ENCODE data around the gene C6orf89.

Gene C6orf89

DNA sequence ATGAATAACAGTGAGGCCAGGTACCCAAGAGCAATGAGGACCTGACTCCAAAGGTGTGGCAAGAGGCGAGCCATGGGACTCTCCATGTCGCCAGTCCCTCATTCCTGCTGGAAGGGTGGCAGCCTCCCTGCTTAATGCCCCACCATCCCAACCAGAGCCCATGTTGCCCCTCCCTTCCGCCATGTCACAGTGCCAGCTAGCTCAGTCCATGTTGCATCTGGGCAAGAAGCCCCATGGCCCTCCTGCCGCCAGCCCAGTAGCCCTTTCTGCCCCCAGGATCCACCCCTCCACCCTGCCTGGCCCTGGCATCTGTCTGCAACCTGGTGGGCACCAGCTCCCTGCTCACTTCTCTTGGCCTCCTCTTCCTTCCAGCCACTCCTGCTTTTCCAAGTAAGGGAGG, 40.5 kb upstream of the C6orf89 start:
- Histone ChIP-seq H3K36me3 (no peaks in the 10 kb centered on the region), H3K27me3 (no peaks in the 10 kb centered on the region), H3K4me1 (peaks cover 29% of the 10 kb centered on the region), H3K9me3 (no peaks in the 10 kb centered on the region), H3K4me3 (ENCODE audit: low read depth, low read length) (no peak overlapping the region)
- no peak for DNase-seq
- TF ChIP-seq, protein P1, sequence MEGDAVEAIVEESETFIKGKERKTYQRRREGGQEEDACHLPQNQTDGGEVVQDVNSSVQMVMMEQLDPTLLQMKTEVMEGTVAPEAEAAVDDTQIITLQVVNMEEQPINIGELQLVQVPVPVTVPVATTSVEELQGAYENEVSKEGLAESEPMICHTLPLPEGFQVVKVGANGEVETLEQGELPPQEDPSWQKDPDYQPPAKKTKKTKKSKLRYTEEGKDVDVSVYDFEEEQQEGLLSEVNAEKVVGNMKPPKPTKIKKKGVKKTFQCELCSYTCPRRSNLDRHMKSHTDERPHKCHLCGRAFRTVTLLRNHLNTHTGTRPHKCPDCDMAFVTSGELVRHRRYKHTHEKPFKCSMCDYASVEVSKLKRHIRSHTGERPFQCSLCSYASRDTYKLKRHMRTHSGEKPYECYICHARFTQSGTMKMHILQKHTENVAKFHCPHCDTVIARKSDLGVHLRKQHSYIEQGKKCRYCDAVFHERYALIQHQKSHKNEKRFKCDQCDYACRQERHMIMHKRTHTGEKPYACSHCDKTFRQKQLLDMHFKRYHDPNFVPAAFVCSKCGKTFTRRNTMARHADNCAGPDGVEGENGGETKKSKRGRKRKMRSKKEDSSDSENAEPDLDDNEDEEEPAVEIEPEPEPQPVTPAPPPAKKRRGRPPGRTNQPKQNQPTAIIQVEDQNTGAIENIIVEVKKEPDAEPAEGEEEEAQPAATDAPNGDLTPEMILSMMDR (IDR thresholded peaks at IDR 0.05; ENCODE audit: low read depth, low read length) = no peak

GRCh38 chr6:36847152-36847551, 38.6 kb upstream of the C6orf89 start:
- Histone ChIP-seq H3K9me3 (no peaks in the 10 kb centered on the region), H3K4me3 (ENCODE audit: low read depth, low read length) (no peak overlapping the region), H3K27me3 (no peaks in the 10 kb centered on the region), H3K4me1 (peaks cover 32% of the 10 kb centered on the region), H3K36me3 (no peaks in the 10 kb centered on the region)
- no peak for DNase-seq
- TF ChIP-seq, protein P1 (IDR thresholded peaks at IDR 0.05; ENCODE audit: low read depth, low read length) = no peak

GRCh38 chr6:36847991-36848390, 37.8 kb upstream of the C6orf89 start:
- Histone ChIP-seq H3K27me3 (no peaks in the 10 kb centered on the region), H3K4me3 (ENCODE audit: low read depth, low read length) (no peak overlapping the region), H3K36me3 (peaks cover 7% of the 10 kb centered on the region; the same call in 1 of the 2 replicates), H3K9me3 (no peaks in the 10 kb centered on the region), H3K4me1 (peaks cover 37% of the 10 kb centered on the region)
- DNase-seq = no peak
- TF ChIP-seq, protein P1 (IDR thresholded peaks at IDR 0.05; ENCODE audit: low read depth, low read length) = no peak

DNA sequence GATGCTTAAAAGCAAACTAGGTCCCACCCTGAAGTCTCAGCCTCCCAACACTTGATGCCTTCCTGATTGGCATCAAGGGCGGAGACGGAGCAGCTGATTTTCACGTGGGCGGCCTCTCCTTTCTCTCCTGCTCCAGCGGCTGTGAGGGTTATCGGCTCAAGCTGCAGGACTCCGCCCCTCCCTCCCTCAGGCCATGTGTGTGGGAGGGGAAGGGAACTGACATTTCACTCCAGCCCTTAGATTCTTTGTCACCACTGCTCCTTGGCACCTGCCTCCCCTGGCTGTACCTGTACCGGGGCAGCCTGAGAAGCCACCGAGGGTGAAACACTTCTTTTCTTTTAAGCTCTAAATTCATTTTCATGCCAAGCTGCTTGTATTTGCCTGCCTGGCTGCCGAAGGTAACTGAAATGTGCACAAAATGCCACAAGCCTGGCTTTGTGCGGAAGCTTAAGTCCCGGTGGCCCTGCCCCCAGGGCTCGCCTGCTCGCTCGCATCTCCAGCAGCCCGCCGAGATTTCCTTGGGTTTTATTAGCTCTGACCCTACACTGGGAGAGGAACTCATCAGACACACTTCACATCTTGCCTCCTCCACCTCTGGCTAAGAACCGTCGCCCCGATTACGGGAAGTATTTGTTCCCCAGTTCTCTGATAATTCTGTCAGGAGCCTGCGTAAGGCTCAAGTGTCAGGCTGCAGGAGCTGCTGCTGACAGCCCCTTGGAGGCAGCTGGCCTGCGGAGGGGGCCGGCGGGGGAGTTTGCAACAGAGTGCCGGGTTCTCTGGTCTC, 36.9 kb upstream of the C6orf89 start:
- Histone ChIP-seq H3K36me3 (peaks cover 15% of the 10 kb centered on the region), H3K9me3 (no peaks in the 10 kb centered on the region), H3K27me3 (no peaks in the 10 kb centered on the region), H3K4me1 (peaks cover 40% of the 10 kb centered on the region), H3K4me3 (ENCODE audit: low read depth, low read length) (peak overlapping the region; percentile 48)
- DNase-seq = peak; percentile 79
- TF ChIP-seq, protein P1 (IDR thresholded peaks at IDR 0.05; ENCODE audit: low read depth, low read length) = no peak

GRCh38 chr6:36850021-36850420, 35.7 kb upstream of the C6orf89 start:
- Histone ChIP-seq H3K36me3 (peaks cover 26% of the 10 kb centered on the region), H3K9me3 (no peaks in the 10 kb centered on the region), H3K4me3 (ENCODE audit: low read depth, low read length) (no peak overlapping the region), H3K4me1 (peaks cover 30% of the 10 kb centered on the region), H3K27me3 (no peaks in the 10 kb centered on the region)
- TF ChIP-seq, protein P1 (IDR thresholded peaks at IDR 0.05; ENCODE audit: low read depth, low read length) = no peak
- peak; percentile 49 for DNase-seq

GRCh38 chr6:36851149-36851614, 34.6 kb upstream of the C6orf89 start:
- TF ChIP-seq, protein P1 (IDR thresholded peaks at IDR 0.05; ENCODE audit: low read depth, low read length) = peak; percentile 87
- Histone ChIP-seq H3K27me3 (no peaks in the 10 kb centered on the region), H3K9me3 (no peaks in the 10 kb centered on the region), H3K4me3 (ENCODE audit: low read depth, low read length) (no peak overlapping the region), H3K4me1 (peaks cover 29% of the 10 kb centered on the region), H3K36me3 (peaks cover 38% of the 10 kb centered on the region)
- peak; percentile 48 for DNase-seq

Data from BE2C (cell line).